Large intestine (tissue), 3 donors: ENCODE data around the gene SERPINB7. TPM values are rescaled to one million over a fixed set of nuclear protein-coding genes. Genes with fewer than 3 reads are reported as not detected.

Experiments
- DNase-seq, 2 donors: peaks; one replicate each; pipeline versions ENCODE4 v3.0.0 to v3.0.0-alpha.2; 2013
- H3K27ac ChIP-seq: one replicate; pipeline ENCODE4 v1.5.1; 2013; ENCODE audit warnings: low read length
- H3K27me3 ChIP-seq: 2 replicates; pipeline ENCODE4 v1.6.1; 2013; ENCODE audit warnings: low read length; ENCODE audit not compliant: control insufficient read depth, insufficient read depth
- H3K36me3 ChIP-seq: 2 replicates; pipeline ENCODE4 v1.6.1; 2013; ENCODE audit warnings: low read length; ENCODE audit not compliant: control insufficient read depth, insufficient read depth
- H3K4me1 ChIP-seq: one replicate; pipeline ENCODE4 v1.6.1; 2013; ENCODE audit warnings: low read length; ENCODE audit not compliant: control insufficient read depth, insufficient read depth
- H3K4me3 ChIP-seq: one replicate; pipeline ENCODE4 v1.5.1; 2013; ENCODE audit warnings: low read length
- H3K9me3 ChIP-seq: one replicate; pipeline ENCODE4 v1.6.1; 2013; ENCODE audit warnings: mild to moderate bottlenecking, low read depth, low read length, moderate library complexity; ENCODE audit not compliant: control insufficient read depth
- WGBS: methylation state at CpG from one replicate; pipeline ENCODE4 v1.1.5; 2013; ENCODE audit warnings: low lambda C conversion rate; ENCODE audit not compliant: insufficient coverage; 5-methylcytosine and 5-hydroxymethylcytosine counted together
- polyA plus RNA-seq: library from polyadenylated mRNA; unstranded; fragments of 120-200 nt; gene quantifications from one replicate; pipeline ENCODE4 v1.2.1, GENCODE V29; 2013

Gene SERPINB7
- polyA plus RNA-seq, 1 donor = 0.09 TPM

DNA sequence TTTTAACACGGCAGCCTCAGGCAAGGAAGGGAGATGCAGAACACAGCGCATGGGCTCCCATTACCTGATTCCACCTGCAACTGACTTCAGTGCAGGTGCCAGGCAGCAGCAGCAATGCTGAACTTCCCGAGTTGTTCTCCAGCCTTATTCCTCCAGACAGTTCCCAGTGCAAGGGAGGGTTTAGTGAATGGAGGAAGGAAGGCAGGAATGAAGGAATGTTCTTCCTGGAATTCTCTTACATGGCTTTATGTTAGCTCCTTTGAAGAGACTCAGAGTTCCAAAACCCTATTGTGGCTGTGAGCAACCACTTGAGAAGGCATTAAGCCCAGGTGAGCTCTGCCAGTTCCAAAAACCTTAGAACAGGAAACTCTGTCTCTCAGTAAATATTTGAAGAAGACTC lies 45.5 kb downstream of the SERPINB7 start:
- no peaks in the 10 kb centered on the region for H3K4me1 ChIP-seq
- H3K36me3 ChIP-seq = no peaks in the 10 kb centered on the region
- no peak overlapping the region for H3K4me3 ChIP-seq
- H3K27ac ChIP-seq = no peak overlapping the region
- no peaks in the 10 kb centered on the region for H3K27me3 ChIP-seq
- no peak for DNase-seq
- WGBS = no CpG with 5 or more reads among the region's 3 CpGs
- no peaks in the 10 kb centered on the region for H3K9me3 ChIP-seq

DNA sequence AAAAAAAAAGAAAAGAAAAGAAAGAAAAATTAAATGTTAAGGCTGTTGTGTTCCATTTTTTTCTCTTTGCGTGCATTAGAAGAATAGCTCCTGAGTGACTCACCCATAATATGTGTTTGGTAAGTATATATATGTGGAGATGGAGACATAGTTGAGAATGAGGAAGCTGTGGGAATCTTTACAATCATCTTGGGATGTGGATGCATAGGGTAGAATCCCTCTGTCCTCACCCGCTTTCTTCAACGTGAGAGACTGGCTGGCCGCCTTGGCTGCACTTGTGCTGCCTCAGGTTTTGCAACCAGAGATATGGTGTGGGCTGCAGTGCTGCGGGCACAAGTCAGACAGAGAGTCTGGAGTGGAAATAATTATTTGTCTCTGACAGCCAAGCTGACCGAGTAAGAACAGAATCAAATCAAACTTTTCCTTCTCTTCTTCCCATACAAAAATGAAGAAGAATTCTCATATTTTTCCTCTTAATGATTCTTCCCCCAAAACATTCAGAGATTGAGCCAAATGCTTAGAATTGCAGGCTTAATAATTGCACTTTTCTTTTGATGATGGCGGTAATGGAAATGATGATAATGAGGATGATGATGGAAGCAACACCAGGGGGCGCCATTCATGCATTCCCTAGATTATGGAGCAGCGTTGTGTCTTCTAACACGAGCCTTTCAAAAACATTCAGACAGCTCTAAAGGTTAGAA lies 48.5 kb downstream of the SERPINB7 start:
- Histone ChIP-seq H3K27ac (no peak overlapping the region), H3K36me3 (no peaks in the 10 kb centered on the region), H3K4me3 (no peak overlapping the region), H3K9me3 (no peaks in the 10 kb centered on the region), H3K4me1 (no peaks in the 10 kb centered on the region), H3K27me3 (no peaks in the 10 kb centered on the region)
- WGBS = no CpG with 5 or more reads among the region's 10 CpGs
- DNase-seq = no peak

DNA sequence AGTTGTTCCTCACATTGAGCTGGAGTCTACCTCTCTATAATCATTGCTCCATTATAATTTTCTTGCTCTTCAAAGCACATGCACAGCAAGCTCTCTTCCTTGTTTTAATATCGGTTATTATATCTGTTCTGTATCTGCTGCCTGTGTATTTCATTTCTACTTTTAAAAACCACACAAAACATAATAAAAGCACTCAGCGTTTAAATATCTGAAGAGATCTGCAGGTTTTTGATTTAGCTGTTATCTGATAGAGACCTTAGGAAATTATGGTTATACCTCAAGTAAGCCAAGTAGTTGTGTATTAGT lies 49.0 kb downstream of the SERPINB7 start:
- Histone ChIP-seq H3K4me1 (no peaks in the 10 kb centered on the region), H3K9me3 (no peaks in the 10 kb centered on the region), H3K27me3 (no peaks in the 10 kb centered on the region), H3K27ac (no peak overlapping the region), H3K4me3 (no peak overlapping the region), H3K36me3 (no peaks in the 10 kb centered on the region)
- 71% methylated on average over 1 of the region's 2 CpGs for WGBS
- DNase-seq = no peak

DNA sequence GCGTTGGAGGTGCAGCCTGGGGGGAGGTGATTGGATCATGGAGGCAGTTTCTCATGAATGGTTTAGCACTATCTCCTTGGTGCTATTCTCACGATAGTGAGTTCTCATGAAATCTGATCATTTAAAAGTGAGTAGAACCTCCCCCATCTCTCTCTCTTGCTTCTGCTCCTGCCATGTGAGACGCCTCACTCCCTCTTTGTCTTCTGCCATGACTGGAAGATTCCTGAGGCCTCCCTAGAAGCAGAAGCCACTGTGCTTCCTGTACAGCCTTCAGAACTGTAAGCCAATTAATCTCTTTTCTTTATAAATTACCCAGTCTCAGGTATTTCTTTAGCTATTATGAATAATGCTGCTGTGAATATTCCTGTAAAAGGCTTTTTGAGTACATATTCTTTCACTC lies 52.9 kb downstream of the SERPINB7 start:
- no CpG with 5 or more reads among the region's 3 CpGs for WGBS
- no peaks in the 10 kb centered on the region for H3K27me3 ChIP-seq
- H3K36me3 ChIP-seq = no peaks in the 10 kb centered on the region
- H3K4me3 ChIP-seq = no peak overlapping the region
- DNase-seq = no peak
- no peaks in the 10 kb centered on the region for H3K4me1 ChIP-seq
- no peaks in the 10 kb centered on the region for H3K9me3 ChIP-seq
- no peak overlapping the region for H3K27ac ChIP-seq

DNA sequence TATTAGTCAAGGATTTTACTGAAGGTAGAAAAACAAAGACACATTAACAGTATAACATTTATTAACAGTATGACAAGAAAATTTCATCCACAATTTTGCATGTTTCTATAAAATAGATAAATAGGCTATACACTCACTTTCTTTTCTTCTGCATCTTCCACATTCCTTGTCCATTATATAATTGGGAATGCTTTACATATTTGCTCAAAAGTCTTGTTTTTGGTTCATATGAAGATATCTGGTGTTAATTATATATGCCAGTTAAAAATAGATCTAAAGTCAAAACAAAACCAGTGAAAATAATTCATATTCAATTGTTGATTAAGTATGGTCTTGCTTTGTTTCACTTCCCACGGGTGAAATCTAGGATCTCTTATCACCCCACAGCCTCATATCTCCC lies 53.4 kb downstream of the SERPINB7 start:
- DNase-seq = no peak
- Histone ChIP-seq H3K4me3 (no peak overlapping the region), H3K9me3 (no peaks in the 10 kb centered on the region), H3K27me3 (no peaks in the 10 kb centered on the region), H3K4me1 (no peaks in the 10 kb centered on the region), H3K36me3 (no peaks in the 10 kb centered on the region), H3K27ac (no peak overlapping the region)
- no CpG with 5 or more reads among the region's 1 CpG for WGBS

DNA sequence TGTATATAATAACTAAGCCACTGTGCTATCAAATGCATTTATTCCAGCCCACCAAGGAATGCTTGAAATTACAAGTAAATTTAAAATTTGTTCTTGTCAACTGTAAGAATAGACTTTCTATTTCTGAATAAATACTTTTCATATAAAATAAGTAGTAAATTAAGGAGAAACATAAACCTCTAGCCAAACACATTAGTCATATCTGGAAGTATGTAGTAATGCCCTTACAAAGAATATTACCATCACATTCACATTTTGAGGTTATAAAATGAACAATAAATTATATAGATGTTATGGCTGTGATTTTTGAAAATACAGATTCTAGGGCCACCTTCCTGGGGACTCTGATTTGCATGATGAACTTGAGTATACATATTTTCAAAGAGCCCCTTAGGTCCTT lies 54.7 kb downstream of the SERPINB7 start:
- H3K4me1 ChIP-seq = no peaks in the 10 kb centered on the region
- H3K36me3 ChIP-seq = no peaks in the 10 kb centered on the region
- H3K27me3 ChIP-seq = no peaks in the 10 kb centered on the region
- DNase-seq = no peak
- H3K9me3 ChIP-seq = no peaks in the 10 kb centered on the region
- H3K4me3 ChIP-seq = no peak overlapping the region
- no peak overlapping the region for H3K27ac ChIP-seq

DNA sequence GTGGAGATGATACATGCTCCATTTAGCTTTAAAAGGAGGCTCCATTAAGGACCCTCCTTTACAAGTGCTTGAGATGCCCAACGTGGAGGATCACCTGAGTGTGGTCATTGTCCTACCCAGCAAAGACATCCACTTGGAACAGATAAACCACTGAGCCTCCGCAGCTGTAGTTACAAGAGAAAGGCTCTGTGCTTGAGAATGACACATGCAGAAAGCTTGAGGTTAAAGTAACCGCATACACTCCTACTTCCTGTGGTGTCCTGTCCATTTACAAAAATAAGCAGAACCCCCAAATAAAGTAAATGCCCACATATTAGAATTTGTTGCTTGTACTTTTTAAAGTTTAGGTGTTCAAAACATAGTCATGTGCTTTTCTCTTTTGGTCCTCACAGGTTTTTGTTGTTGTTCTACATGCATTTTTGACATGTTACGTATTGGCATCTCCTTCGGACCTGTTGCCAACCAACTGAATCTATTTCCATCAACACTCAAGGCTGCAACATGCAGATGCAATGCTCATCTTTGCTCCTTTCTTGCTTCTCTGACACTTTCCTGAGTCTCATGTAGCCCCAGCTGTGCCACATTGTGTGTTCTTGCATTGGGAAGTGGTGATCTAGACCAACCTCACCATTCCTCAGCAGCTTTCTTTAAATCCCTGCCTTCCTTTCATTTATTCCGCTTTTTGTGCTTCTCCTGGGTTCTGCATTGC lies 56.0 kb downstream of the SERPINB7 start:
- DNase-seq = no peak
- no peaks in the 10 kb centered on the region for H3K4me1 ChIP-seq
- H3K36me3 ChIP-seq = no peaks in the 10 kb centered on the region
- WGBS = 86% methylated on average over 4 of the region's 6 CpGs
- H3K27ac ChIP-seq = no peak overlapping the region
- H3K27me3 ChIP-seq = no peaks in the 10 kb centered on the region
- no peaks in the 10 kb centered on the region for H3K9me3 ChIP-seq
- H3K4me3 ChIP-seq = no peak overlapping the region

DNA sequence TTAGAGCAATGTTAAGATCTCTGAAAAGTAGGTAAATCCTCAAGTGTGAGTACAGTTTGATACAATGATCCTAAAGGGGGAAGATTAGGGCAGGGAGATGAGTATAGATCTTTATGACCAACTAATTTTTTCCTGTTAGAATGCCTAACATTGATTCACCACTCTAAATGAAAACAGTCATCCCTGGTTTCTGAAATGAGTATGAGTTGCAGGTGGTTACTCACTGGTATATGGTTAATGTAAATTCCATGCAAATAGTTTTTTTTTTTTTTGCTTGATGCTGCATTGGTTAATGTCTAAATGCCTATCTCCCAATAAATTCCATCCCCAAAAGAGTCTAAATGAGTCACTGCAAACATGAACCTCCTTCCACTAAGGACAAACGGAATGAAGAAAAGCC lies 57.3 kb downstream of the SERPINB7 start:
- no peak overlapping the region for H3K27ac ChIP-seq
- no peaks in the 10 kb centered on the region for H3K27me3 ChIP-seq
- no peak overlapping the region for H3K4me3 ChIP-seq
- no peaks in the 10 kb centered on the region for H3K4me1 ChIP-seq
- WGBS = no CpG with 5 or more reads among the region's 1 CpG
- H3K36me3 ChIP-seq = no peaks in the 10 kb centered on the region
- no peak for DNase-seq
- H3K9me3 ChIP-seq = no peaks in the 10 kb centered on the region

DNA sequence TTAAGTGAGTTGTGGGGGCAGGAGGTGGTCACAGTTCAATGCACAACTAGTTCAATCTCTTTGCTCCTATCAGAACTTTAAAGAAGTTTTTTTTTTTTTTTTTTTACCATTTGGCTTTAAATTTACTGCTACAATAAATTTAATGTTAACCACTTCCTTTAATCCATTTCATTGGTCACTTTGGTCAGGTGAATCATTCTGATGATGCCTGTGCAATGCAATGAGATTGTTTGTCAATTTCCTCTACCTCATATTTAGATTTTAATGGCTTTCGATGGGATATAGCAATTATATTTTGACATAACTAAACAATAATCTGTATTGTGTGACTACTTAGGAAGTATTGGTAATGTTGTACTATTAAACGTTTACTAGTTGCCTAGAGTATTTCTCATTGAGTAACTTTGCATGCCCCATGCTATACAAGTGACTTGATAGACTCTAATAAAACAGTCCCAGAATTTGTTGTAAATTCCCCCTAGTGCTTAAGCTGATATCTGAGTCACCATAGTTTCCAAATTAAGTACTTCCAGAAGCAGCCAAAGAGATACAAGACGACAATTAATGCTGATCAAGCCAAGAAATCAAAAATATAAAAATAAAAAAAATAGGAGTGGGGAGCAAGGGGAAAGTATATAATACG lies 59.4 kb downstream of the SERPINB7 start:
- Histone ChIP-seq H3K36me3 (no peaks in the 10 kb centered on the region), H3K27me3 (no peaks in the 10 kb centered on the region), H3K27ac (no peak overlapping the region), H3K4me1 (no peaks in the 10 kb centered on the region), H3K9me3 (no peaks in the 10 kb centered on the region), H3K4me3 (no peak overlapping the region)
- no peak for DNase-seq
- WGBS = 93% methylated on average over 3 of the region's 4 CpGs

DNA sequence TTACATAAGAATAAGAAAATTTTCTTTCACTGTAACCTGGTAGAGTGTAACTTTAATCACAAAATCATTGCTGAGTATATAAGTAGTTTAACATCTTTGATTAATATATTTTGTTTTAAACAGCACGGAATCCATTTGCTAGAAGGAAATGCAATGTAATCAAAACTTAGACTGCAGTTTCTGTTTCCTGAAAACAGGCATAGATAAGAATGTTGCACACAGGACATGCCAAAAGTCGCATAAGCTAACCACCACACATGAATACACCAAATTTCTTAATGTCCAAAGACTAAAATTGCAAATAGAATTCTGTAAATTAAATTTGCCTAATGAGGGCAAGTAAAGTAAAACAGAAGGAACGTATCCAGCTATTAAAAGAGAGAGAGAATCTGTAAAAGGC lies 61.2 kb downstream of the SERPINB7 start:
- no peak overlapping the region for H3K27ac ChIP-seq
- H3K36me3 ChIP-seq = no peaks in the 10 kb centered on the region
- H3K27me3 ChIP-seq = no peaks in the 10 kb centered on the region
- no peak for DNase-seq
- no CpG with 5 or more reads among the region's 3 CpGs for WGBS
- H3K4me1 ChIP-seq = no peaks in the 10 kb centered on the region
- H3K4me3 ChIP-seq = no peak overlapping the region
- no peaks in the 10 kb centered on the region for H3K9me3 ChIP-seq

DNA sequence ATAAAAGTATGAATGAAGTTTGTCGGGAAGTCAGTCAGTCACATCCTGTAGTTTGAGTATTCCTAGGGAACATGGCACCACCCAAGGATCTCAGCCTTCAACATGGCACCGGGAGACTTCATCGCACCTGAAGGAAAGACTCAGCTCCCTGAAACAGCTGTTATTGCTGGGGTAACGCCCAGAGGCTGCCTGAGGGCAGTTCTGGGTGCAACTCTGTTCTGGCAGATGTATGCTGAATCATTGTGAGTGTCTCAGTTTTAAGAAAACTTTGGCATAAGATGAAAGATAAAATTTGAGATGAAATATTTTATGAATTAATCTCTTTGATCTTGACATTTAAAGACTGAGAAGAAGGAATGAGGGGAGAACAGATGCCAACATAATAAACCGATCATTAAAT lies 62.4 kb downstream of the SERPINB7 start:
- WGBS = 100% methylated on average over 1 of the region's 5 CpGs
- no peak for DNase-seq
- H3K27me3 ChIP-seq = no peaks in the 10 kb centered on the region
- H3K4me3 ChIP-seq = no peak overlapping the region
- H3K36me3 ChIP-seq = no peaks in the 10 kb centered on the region
- H3K27ac ChIP-seq = no peak overlapping the region
- H3K9me3 ChIP-seq = no peaks in the 10 kb centered on the region
- no peaks in the 10 kb centered on the region for H3K4me1 ChIP-seq
